Endodermal cell (in vitro differentiated cells): ENCODE data around the gene HTRA1. TPM values are rescaled to one million over a fixed set of nuclear protein-coding genes. Genes with fewer than 3 reads are reported as not detected.

Experiments used
- DNase-seq: peaks from one replicate; pipeline ENCODE4 v3.0.0-alpha.2; 2017
- H3K27ac ChIP-seq: 2 replicates; pipeline ENCODE4 v1.5.1; 2013; ENCODE audit warnings: mild to moderate bottlenecking, low read depth, low read length, moderate library complexity
- H3K27me3 ChIP-seq: 2 replicates; pipeline ENCODE4 v1.6.1; 2013; ENCODE audit warnings: mild to moderate bottlenecking, low read length, moderate library complexity; ENCODE audit not compliant: insufficient read depth, control insufficient read depth, poor library complexity, severe bottlenecking
- H3K36me3 ChIP-seq: 2 replicates; pipeline ENCODE4 v1.7.0; 2013; ENCODE audit warnings: mild to moderate bottlenecking, low read length, moderate library complexity; ENCODE audit not compliant: control insufficient read depth, insufficient read depth
- H3K4me1 ChIP-seq: one replicate; pipeline ENCODE4 v1.7.0; 2013; ENCODE audit warnings: low read length; ENCODE audit not compliant: control insufficient read depth, insufficient read depth
- H3K4me3 ChIP-seq: 2 replicates; pipeline ENCODE4 v1.5.1; 2013; ENCODE audit warnings: mild to moderate bottlenecking, low read length, moderate library complexity
- H3K9ac ChIP-seq: 2 replicates; pipeline ENCODE4 v1.6.1; 2013; ENCODE audit warnings: mild to moderate bottlenecking, low read length, moderate library complexity; ENCODE audit not compliant: poor library complexity, severe bottlenecking; ENCODE audit errors: extremely low read depth
- H3K9me3 ChIP-seq: 2 replicates; pipeline ENCODE4 v1.6.1; 2013; ENCODE audit warnings: mild to moderate bottlenecking, low read length, moderate library complexity; ENCODE audit not compliant: control insufficient read depth
- H3K27ac Mint-ChIP-seq: 2 replicates; pipeline ENCODE4 v1.8.0; 2020; ENCODE audit warnings: mixed read lengths
- H3K27me3 Mint-ChIP-seq: 2 replicates; pipeline ENCODE4 v1.8.0; 2021; ENCODE audit warnings: mild to moderate bottlenecking, mixed read lengths; ENCODE audit not compliant: insufficient read depth
- H3K36me3 Mint-ChIP-seq: 2 replicates; pipeline ENCODE4 v1.8.0; 2020; ENCODE audit warnings: low read depth, mixed read lengths
- H3K4me1 Mint-ChIP-seq: 2 replicates; pipeline ENCODE4 v1.8.0; 2020; ENCODE audit warnings: mixed read lengths
- H3K4me3 Mint-ChIP-seq: 2 replicates; pipeline ENCODE4 v1.8.0; 2020; ENCODE audit warnings: mild to moderate bottlenecking, moderate library complexity, mixed read lengths
- H3K9me3 Mint-ChIP-seq: 2 replicates; pipeline ENCODE4 v1.8.0; 2020; ENCODE audit warnings: mild to moderate bottlenecking, mixed read lengths
- WGBS, 2 experiments: methylation state at CpG; one replicate each; pipeline versions ENCODE4 v1.1.5 to v1.1.7; 2013; ENCODE audit warnings: missing lambda C conversion rate in 2 of 2, mixed read lengths in 1 of 2; ENCODE audit not compliant: insufficient coverage in 1 of 2, insufficient read length in 1 of 2; 5-methylcytosine and 5-hydroxymethylcytosine counted together
- total RNA-seq, 2 donors: library from RNA; stranded (reverse); fragmentation: NEBNext Ultra II Directional in 1 of 2; extraction: Animal tissue kit (Norgen Biotek cat#: 25700) in 1 of 2; gene quantifications; 2 replicates in 1 of 2; 3 replicates in 1 of 2; pipeline ENCODE4 v1.2.1, GENCODE V29; 2021
- TF ChIP-seq, protein P1 (sequence below): fragments of 200-600 bp; sonication (generic); conservative IDR thresholded peaks from 2 replicates; pipeline ENCODE4 v1.5.0; 2021; ENCODE audit warnings: antibody characterized with exemption, mild to moderate bottlenecking

The HTRA1 gene
- total RNA-seq, 2 donors from 2014 or later: 1.7 to 3.1 TPM

DNA sequence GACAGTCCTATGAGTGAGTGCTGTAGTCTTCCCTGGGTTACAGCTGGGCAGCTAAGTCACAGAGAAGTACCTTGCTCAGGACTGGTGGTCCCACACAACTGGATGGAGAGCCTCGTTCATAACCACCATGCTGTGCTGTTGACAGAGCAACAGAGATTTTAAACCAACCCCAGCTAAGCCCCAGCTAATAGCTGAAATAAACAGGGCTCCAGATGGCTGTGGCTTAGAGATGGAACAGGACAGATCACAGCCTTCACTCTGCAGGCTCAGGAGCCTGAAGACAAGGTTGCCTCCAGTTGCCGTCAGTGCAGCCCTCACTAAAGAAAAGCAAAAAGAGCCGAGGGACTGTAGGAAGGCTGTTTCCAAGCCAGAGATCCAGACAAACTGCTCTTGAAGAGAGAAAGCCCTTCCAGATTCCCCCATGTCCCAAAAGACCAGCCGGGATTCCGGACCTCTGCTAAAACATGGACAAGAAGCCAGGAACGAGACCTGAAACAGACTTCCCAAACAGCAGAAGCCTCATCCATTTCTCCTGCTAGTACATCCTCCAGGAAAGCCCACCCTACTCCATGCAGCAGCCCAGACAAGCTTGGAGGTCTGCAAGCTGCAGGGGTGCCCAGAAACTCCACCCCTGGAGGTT, 4.2 kb downstream of the HTRA1 start:
- H3K9me3 Mint-ChIP-seq: no peaks in the 10 kb centered on the region
- no peak overlapping the region for H3K27ac Mint-ChIP-seq
- TF ChIP-seq, protein P1, sequence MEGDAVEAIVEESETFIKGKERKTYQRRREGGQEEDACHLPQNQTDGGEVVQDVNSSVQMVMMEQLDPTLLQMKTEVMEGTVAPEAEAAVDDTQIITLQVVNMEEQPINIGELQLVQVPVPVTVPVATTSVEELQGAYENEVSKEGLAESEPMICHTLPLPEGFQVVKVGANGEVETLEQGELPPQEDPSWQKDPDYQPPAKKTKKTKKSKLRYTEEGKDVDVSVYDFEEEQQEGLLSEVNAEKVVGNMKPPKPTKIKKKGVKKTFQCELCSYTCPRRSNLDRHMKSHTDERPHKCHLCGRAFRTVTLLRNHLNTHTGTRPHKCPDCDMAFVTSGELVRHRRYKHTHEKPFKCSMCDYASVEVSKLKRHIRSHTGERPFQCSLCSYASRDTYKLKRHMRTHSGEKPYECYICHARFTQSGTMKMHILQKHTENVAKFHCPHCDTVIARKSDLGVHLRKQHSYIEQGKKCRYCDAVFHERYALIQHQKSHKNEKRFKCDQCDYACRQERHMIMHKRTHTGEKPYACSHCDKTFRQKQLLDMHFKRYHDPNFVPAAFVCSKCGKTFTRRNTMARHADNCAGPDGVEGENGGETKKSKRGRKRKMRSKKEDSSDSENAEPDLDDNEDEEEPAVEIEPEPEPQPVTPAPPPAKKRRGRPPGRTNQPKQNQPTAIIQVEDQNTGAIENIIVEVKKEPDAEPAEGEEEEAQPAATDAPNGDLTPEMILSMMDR: no peak
- H3K4me1 Mint-ChIP-seq: peaks cover 15% of the 10 kb centered on the region
- H3K4me3 Mint-ChIP-seq: no peak overlapping the region
- no peaks in the 10 kb centered on the region for H3K9me3 ChIP-seq
- no peak overlapping the region for H3K9ac ChIP-seq
- WGBS, 2 experiments: 80 to 91% methylated on average over 2 to 6 of the region's 6 CpGs
- no peaks in the 10 kb centered on the region for H3K36me3 ChIP-seq
- H3K27me3 Mint-ChIP-seq: peaks cover 64% of the 10 kb centered on the region
- no peaks in the 10 kb centered on the region for H3K36me3 Mint-ChIP-seq
- DNase-seq: no peak
- no peaks in the 10 kb centered on the region for H3K4me1 ChIP-seq
- no peak overlapping the region for H3K27ac ChIP-seq
- no peak overlapping the region for H3K4me3 ChIP-seq
- H3K27me3 ChIP-seq: peaks cover 85% of the 10 kb centered on the region

DNA sequence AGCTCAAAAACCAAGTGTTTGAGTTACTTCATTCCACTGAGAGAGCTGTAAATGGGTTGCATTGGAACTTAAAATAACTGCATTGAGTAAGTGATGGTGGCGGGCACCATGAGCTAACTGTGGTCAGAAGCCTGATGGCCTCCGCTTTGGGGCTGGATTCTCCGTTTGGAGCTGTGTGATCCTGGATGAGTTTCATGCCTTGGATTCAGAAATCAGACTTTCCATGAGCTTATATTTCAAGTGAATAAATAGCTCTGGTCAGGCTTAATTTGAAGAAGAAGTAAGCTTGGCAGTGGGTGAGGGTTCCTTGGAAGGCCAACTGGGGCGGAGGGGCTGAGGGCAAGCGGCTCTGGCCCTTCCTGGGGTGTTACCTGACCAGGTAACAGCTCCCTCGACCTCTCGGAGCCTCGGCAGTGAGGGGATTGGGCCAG, 5.6 kb downstream of the HTRA1 start:
- no peak overlapping the region for H3K27ac ChIP-seq
- H3K4me3 ChIP-seq: no peak overlapping the region
- Mint-ChIP-seq H3K9me3 (no peaks in the 10 kb centered on the region), H3K36me3 (no peaks in the 10 kb centered on the region), H3K27ac (no peak overlapping the region), H3K27me3 (peaks cover 59% of the 10 kb centered on the region), H3K4me1 (peaks cover 15% of the 10 kb centered on the region), H3K4me3 (no peak overlapping the region)
- peaks cover 77% of the 10 kb centered on the region for H3K27me3 ChIP-seq
- no peak for DNase-seq
- 90 to 95% methylated on average over 7 to 8 of the region's 8 CpGs for WGBS, 2 experiments
- no peak overlapping the region for H3K9ac ChIP-seq
- TF ChIP-seq, protein P1: no peak
- H3K4me1 ChIP-seq: no peaks in the 10 kb centered on the region
- no peaks in the 10 kb centered on the region for H3K9me3 ChIP-seq
- no peaks in the 10 kb centered on the region for H3K36me3 ChIP-seq

DNA sequence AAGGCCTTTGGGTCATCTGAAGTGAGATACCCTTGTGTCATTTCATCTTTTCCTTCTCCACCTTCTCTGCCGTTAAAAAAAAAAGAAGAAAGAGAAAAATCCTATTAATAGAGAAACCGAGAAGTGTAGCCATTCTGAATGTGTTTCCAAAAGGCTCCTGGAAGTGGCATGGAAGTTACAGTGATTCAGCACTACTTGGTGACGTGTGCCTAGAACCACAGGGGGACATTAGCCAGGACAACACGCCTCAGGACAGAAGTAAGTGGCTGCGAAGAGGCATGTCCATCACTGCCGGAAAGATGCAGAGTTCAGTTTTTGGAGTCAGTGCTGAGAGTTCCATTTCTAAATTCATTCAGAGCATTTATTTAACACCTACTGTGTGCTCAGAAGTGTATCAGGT, 6.3 kb downstream of the HTRA1 start:
- Mint-ChIP-seq H3K27ac (no peak overlapping the region), H3K4me1 (peaks cover 11% of the 10 kb centered on the region), H3K4me3 (no peak overlapping the region), H3K9me3 (no peaks in the 10 kb centered on the region), H3K27me3 (peaks cover 52% of the 10 kb centered on the region), H3K36me3 (no peaks in the 10 kb centered on the region)
- Histone ChIP-seq H3K9me3 (no peaks in the 10 kb centered on the region), H3K9ac (no peak overlapping the region), H3K36me3 (no peaks in the 10 kb centered on the region), H3K27ac (no peak overlapping the region), H3K27me3 (peaks cover 70% of the 10 kb centered on the region), H3K4me3 (no peak overlapping the region), H3K4me1 (no peaks in the 10 kb centered on the region)
- WGBS, 2 experiments: 88 to 90% methylated on average over 6 of the region's 6 CpGs
- TF ChIP-seq, protein P1: no peak
- no peak for DNase-seq
